Tibial nerve (tissue), 4 donors: ENCODE results near the gene TUFM. TPM values are rescaled to one million over a fixed set of nuclear protein-coding genes. Genes with fewer than 3 reads are reported as not detected.

Experiments
- DNase-seq, 2 donors: peaks; one replicate each; pipeline ENCODE4 v3.0.0-alpha.2; 2019; ENCODE audit warnings: low spot score in 2 of 2
- H3K27ac ChIP-seq, 4 donors: fragments of 200-600 bp; sonication (generic) in 3 of 4; one replicate each; pipeline ENCODE4 v1.5.1; 2017 to 2019; ENCODE audit warnings: mild to moderate bottlenecking in 1 of 4
- H3K27me3 ChIP-seq, 2 donors: fragments of 200-600 bp; sonication (generic) in 1 of 2; one replicate each; pipeline versions ENCODE4 v1.5.1 to v1.6.0; 2017 to 2019
- H3K36me3 ChIP-seq, 3 donors: fragments of 200-600 bp; sonication (generic); one replicate each; pipeline ENCODE4 v1.5.1; 2018 to 2019
- H3K4me1 ChIP-seq, 4 donors: fragments of 200-600 bp; sonication (generic) in 3 of 4; one replicate each; pipeline ENCODE4 v1.5.1; 2017 to 2019
- H3K4me3 ChIP-seq, 4 donors: fragments of 200-600 bp; sonication (generic) in 3 of 4; one replicate each; pipeline ENCODE4 v1.5.1; 2017 to 2019; ENCODE audit warnings: mild to moderate bottlenecking in 1 of 4, moderate library complexity in 1 of 4
- H3K9me3 ChIP-seq, 4 donors: fragments of 200-600 bp; sonication (generic) in 3 of 4; one replicate each; pipeline ENCODE4 v1.5.1; 2017 to 2019
- CTCF ChIP-seq, 5 experiments: fragments of 200-600 bp in 3 of 5; fragments of 450-650 bp in 2 of 5; sonication (generic) in 3 of 5; IDR thresholded peaks; one replicate each; pipeline ENCODE4 v1.5.1; 2016 to 2019; ENCODE audit warnings: antibody characterized with exemption in 5 of 5, mild to moderate bottlenecking in 3 of 5, moderate library complexity in 2 of 5
- EP300 ChIP-seq, 2 donors: sonication (generic); formaldehyde crosslinking; IDR thresholded peaks; one replicate each; pipeline ENCODE4 v1.6.1; 2017; ENCODE audit warnings: antibody characterized with exemption in 2 of 2, mild to moderate bottlenecking in 1 of 2
- POLR2A ChIP-seq, 2 donors: fragments of 450-650 bp; IDR thresholded peaks; one replicate each; pipeline ENCODE4 v1.6.1; 2017; ENCODE audit warnings: antibody characterized with exemption in 2 of 2, mild to moderate bottlenecking in 2 of 2, moderate library complexity in 2 of 2
- WGBS, 2 donors: methylation state at CpG; one replicate each; pipeline ENCODE4 v1.1.5; 2018; 5-methylcytosine and 5-hydroxymethylcytosine counted together
- total RNA-seq, 4 donors: library from RNA; depleted of rRNA; stranded (reverse); fragments of >200 nt; gene quantifications; one replicate each; pipeline ENCODE4 v1.1.0, GENCODE V29; 2016

TUFM gene
- total RNA-seq, 4 donors from 2014 or later = 88.1 to 136 (median 116) TPM

- H3K36me3 ChIP-seq = peaks cover 0 to 37% (median 23%) of the 10 kb centered on the region in 3 donors
- peak overlapping the region; percentile 89 to 96 (median 94) for H3K27ac ChIP-seq
- no peaks in the 10 kb centered on the region for H3K27me3 ChIP-seq
- no peaks in the 10 kb centered on the region for H3K9me3 ChIP-seq
- peak overlapping the region; percentile 75 to 99 (median 88) for H3K4me3 ChIP-seq
- peak in 1 of 2 donors; percentile 17 for DNase-seq
- peaks cover 0 to 34% (median 10%) of the 10 kb centered on the region in 4 donors for H3K4me1 ChIP-seq
- TF ChIP-seq POLR2A (IDR thresholded peaks at IDR 0.05) (no peak), CTCF (IDR thresholded peaks at IDR 0.05) (no peak), EP300 (IDR thresholded peaks at IDR 0.05) (no peak)
- WGBS, 2 donors = 3% methylated on average over 36 to 37 of the region's 42 CpGs
These were observed 18.0 kb upstream of the TUFM start for GRCh38 chr16:28863929-28864793.

DNA sequence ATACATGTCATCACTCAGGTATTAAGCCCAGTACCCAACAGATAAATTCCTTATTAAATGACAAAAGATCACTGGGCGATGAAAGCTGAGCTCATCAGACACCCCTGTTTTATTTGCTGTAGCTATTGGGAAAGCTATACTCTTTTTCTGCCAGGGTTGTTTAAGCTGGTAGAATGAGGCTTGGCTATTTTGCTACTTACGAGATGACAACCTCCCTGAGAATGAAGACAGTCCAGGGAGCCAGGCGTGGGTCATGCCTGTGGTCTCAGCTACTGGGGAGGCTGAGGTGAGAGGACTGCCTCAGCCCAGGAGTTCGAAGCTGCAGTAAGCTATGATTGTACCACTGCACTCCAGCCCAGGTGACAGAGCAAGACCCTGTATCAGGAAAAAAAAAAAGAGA is 13.2 kb upstream of the TUFM start:
- no peaks in the 10 kb centered on the region for H3K9me3 ChIP-seq
- no peaks in the 10 kb centered on the region for H3K27me3 ChIP-seq
- no peak overlapping the region for H3K4me3 ChIP-seq
- TF ChIP-seq CTCF (IDR thresholded peaks at IDR 0.05) (no peak), POLR2A (IDR thresholded peaks at IDR 0.05) (no peak), EP300 (IDR thresholded peaks at IDR 0.05) (no peak)
- WGBS, 2 donors = 74 to 84% methylated on average over 4 of the region's 4 CpGs
- no peak for DNase-seq
- peaks cover 0 to 7% (median 0%) of the 10 kb centered on the region in 3 donors for H3K36me3 ChIP-seq
- H3K27ac ChIP-seq = no peak overlapping the region
- peaks cover 0 to 12% (median under 1%) of the 10 kb centered on the region in 4 donors for H3K4me1 ChIP-seq

DNA sequence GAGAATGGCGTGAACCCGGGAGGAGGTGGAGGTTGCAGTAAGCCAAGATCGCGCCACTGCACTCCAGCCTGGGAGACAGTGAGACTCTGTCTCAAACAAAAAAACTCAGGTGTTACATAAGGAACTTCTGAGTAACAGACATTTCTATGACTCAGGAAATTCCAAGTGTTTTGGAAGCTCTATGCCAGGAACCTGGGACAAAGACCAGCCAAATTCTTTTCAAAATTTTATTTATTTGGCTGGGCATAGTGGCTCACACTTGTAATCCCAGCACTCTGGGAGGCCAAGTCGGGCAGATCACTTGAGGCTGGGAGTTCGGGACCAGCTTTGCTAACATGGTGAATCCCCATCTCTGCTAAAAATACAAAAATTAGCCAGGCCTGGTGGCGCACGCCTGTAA is 12.3 kb upstream of the TUFM start:
- Histone ChIP-seq H3K27ac (no peak overlapping the region), H3K27me3 (no peaks in the 10 kb centered on the region), H3K36me3 (peaks cover 0 to 7% (median 0%) of the 10 kb centered on the region in 3 donors), H3K9me3 (no peaks in the 10 kb centered on the region), H3K4me1 (peaks cover 0 to 9% (median 0%) of the 10 kb centered on the region in 4 donors), H3K4me3 (no peak overlapping the region)
- 91 to 93% methylated on average over 8 of the region's 8 CpGs for WGBS, 2 donors
- DNase-seq = no peak
- TF ChIP-seq POLR2A (IDR thresholded peaks at IDR 0.05) (no peak), CTCF (IDR thresholded peaks at IDR 0.05) (no peak), EP300 (IDR thresholded peaks at IDR 0.05) (no peak)

- Histone ChIP-seq H3K4me1 (peaks cover 0 to 32% (median 18%) of the 10 kb centered on the region in 4 donors), H3K36me3 (peaks cover 3 to 31% (median 21%) of the 10 kb centered on the region in 3 donors), H3K9me3 (no peaks in the 10 kb centered on the region), H3K27me3 (no peaks in the 10 kb centered on the region), H3K4me3 (peak overlapping the region; percentile 56 to 99 (median 76)), H3K27ac (peak overlapping the region; percentile 77 to 95 (median 89))
- no peak for TF ChIP-seq POLR2A (IDR thresholded peaks at IDR 0.05)
- TF ChIP-seq CTCF (IDR thresholded peaks at IDR 0.05) = no peak
- TF ChIP-seq EP300 (IDR thresholded peaks at IDR 0.05) = no peak
- DNase-seq = no peak
- WGBS, 2 donors = 17 to 39% methylated on average over 3 to 5 of the region's 5 CpGs
These were observed 755 bp upstream of the TUFM start for GRCh38 chr16:28846933-28847273.

GRCh38 chr16:28845761-28846079 is 428 bp downstream of the TUFM start:
- WGBS, 2 donors = 2% methylated on average over 12 to 16 of the region's 16 CpGs
- peaks cover 0 to 32% (median 18%) of the 10 kb centered on the region in 4 donors for H3K4me1 ChIP-seq
- peak overlapping the region; percentile 64 to 99 (median 88) for H3K4me3 ChIP-seq
- H3K9me3 ChIP-seq = no peaks in the 10 kb centered on the region
- H3K27me3 ChIP-seq = no peaks in the 10 kb centered on the region
- TF ChIP-seq POLR2A (IDR thresholded peaks at IDR 0.05) = no peak
- no peak for TF ChIP-seq CTCF (IDR thresholded peaks at IDR 0.05)
- TF ChIP-seq EP300 (IDR thresholded peaks at IDR 0.05) = no peak
- H3K36me3 ChIP-seq = peaks cover 3 to 43% (median 24%) of the 10 kb centered on the region in 3 donors
- DNase-seq = no peak
- H3K27ac ChIP-seq = peak overlapping the region; percentile 77 to 95 (median 89)
